ENCODE measurements around the gene EEPD1.

- TF ChIP-seq CTCF (IDR thresholded peaks at IDR 0.05 in 8 of 11, conservative IDR thresholded peaks at IDR 0.05 in 3 of 11): no peak
- no peak for TF ChIP-seq POLR2A (IDR thresholded peaks at IDR 0.05)
Observed at GRCh38 chr7:36165059-36165458, 12.0 kb downstream of the EEPD1 start.

Data from spleen (tissue), 7 donors.